ENCODE data around the gene MINDY4. TPM values are rescaled to one million over a fixed set of nuclear protein-coding genes. Genes with fewer than 3 reads are reported as not detected.

MINDY4 gene
- total RNA-seq, 1 donor from 2014 or later, result 6.3 TPM

DNA sequence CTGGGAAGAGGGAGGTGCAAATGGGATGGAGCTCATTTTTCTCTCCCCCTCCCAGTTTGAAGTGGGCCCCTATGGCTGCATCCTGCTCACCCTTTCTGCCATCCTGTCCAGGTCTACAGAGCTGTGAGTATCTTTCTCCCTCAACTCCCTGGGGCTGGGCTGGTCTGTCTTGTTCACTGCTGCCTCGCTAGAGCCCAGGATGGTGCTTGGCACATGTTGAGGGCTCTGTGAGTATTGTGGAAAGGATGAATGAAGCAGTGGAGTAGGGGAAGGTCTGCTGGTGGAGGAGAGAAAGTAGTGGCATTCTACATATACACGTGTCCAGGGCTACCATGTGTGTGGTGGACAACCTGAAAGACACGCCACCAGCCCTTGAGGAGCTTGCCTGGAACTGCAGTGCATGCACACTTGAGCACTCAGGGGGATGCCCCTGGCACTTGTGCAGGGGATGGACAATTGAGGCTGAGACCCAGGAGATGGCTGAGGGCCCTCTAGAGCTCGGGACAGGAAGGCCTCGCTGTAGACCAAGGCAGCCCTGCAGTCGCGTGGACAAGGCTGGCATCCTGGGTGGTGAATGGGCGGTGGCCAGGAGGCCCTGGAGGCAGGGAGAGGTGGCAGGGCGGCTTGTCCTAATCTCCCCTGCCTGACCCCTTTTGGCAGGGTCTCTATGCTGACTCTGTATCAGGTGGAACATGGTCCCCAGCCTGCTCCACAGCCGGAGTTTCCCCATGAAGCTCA, 88.2 kb downstream of the MINDY4 start:
- Mint-ChIP-seq H3K9me3 (ENCODE audit: low read depth) (no peaks in the 10 kb centered on the region), H3K27me3 (ENCODE audit: low read depth) (no peaks in the 10 kb centered on the region), H3K36me3 (ENCODE audit: low read depth) (peaks cover 19% of the 10 kb centered on the region), H3K4me1 (ENCODE audit: low read depth) (peaks cover 12% of the 10 kb centered on the region), H3K4me3 (ENCODE audit: unreplicated experiment) (no peak overlapping the region), H3K27ac (ENCODE audit: unreplicated experiment) (no peak overlapping the region)
- no peak for DNase-seq (ENCODE audit: low spot score)
- no peak for TF ChIP-seq CTCF (IDR thresholded peaks at IDR 0.05)

DNA sequence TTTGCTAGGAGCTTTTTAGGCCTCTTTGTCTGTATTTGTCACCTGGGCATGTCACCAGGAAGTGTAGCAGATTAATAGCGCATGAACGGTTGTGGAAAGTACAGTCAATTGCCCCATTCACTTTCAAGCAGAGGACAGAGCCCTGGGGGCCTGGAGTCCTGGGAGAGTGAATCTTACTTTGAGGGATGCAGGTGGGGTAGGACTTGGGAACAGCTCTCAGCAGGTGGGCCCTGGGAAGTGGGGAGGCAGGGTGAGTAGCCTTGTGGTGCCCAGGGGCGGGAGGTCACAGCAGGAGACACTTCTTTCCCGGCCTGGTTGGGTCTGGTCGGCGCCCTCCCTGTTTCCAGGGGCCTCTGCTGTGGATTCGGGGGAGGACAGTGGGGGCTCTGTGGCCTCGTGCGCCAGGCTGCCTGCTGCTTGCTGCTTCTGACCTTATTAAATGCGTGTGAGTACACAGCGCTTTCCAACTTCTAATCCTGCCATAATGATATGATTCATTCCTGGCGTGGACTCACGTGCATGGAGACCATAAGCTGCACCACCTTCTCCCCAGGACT, 88.8 kb downstream of the MINDY4 start:
- peaks cover 12% of the 10 kb centered on the region for H3K4me1 Mint-ChIP-seq (ENCODE audit: low read depth)
- no peak for TF ChIP-seq CTCF (IDR thresholded peaks at IDR 0.05)
- H3K36me3 Mint-ChIP-seq (ENCODE audit: low read depth), result peaks cover 19% of the 10 kb centered on the region
- DNase-seq (ENCODE audit: low spot score), result no peak
- no peaks in the 10 kb centered on the region for H3K27me3 Mint-ChIP-seq (ENCODE audit: low read depth)
- no peaks in the 10 kb centered on the region for H3K9me3 Mint-ChIP-seq (ENCODE audit: low read depth)
- H3K27ac Mint-ChIP-seq (ENCODE audit: unreplicated experiment), result no peak overlapping the region
- H3K4me3 Mint-ChIP-seq (ENCODE audit: unreplicated experiment), result no peak overlapping the region

- peaks cover 12% of the 10 kb centered on the region for H3K4me1 Mint-ChIP-seq (ENCODE audit: low read depth)
- no peak for DNase-seq (ENCODE audit: low spot score)
- H3K36me3 Mint-ChIP-seq (ENCODE audit: low read depth), result peaks cover 11% of the 10 kb centered on the region
- no peak overlapping the region for H3K27ac Mint-ChIP-seq (ENCODE audit: unreplicated experiment)
- no peaks in the 10 kb centered on the region for H3K27me3 Mint-ChIP-seq (ENCODE audit: low read depth)
- TF ChIP-seq CTCF (IDR thresholded peaks at IDR 0.05), result no peak
- no peak overlapping the region for H3K4me3 Mint-ChIP-seq (ENCODE audit: unreplicated experiment)
- H3K9me3 Mint-ChIP-seq (ENCODE audit: low read depth), result no peaks in the 10 kb centered on the region
Measured at GRCh38 chr7:30861612-30862011, 90.4 kb downstream of the MINDY4 start.

GRCh38 chr7:30862995-30863705, 91.9 kb downstream of the MINDY4 start:
- H3K36me3 Mint-ChIP-seq (ENCODE audit: low read depth), result peaks cover 7% of the 10 kb centered on the region
- no peaks in the 10 kb centered on the region for H3K27me3 Mint-ChIP-seq (ENCODE audit: low read depth)
- no peak for TF ChIP-seq CTCF (IDR thresholded peaks at IDR 0.05)
- H3K9me3 Mint-ChIP-seq (ENCODE audit: low read depth), result no peaks in the 10 kb centered on the region
- H3K27ac Mint-ChIP-seq (ENCODE audit: unreplicated experiment), result no peak overlapping the region
- no peak overlapping the region for H3K4me3 Mint-ChIP-seq (ENCODE audit: unreplicated experiment)
- DNase-seq (ENCODE audit: low spot score), result no peak
- H3K4me1 Mint-ChIP-seq (ENCODE audit: low read depth), result peaks cover 12% of the 10 kb centered on the region

DNA sequence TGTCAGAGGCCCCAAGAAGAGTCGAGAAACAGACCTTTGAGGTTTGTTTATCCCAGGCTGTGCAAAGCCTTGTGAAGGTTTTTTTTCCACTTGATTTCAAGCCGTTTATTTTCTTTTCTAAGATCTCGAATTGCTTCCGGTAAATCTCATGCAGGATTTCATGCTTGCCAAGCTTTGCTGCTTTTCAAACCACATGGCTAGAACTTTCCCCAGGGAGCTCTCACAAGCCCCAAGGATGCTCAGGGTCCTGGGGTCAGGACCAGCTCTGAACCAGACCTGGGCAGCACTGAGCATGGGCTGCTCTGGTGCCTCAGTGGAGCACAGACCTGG, 92.5 kb downstream of the MINDY4 start:
- DNase-seq (ENCODE audit: low spot score), result no peak
- Mint-ChIP-seq H3K27me3 (ENCODE audit: low read depth) (no peaks in the 10 kb centered on the region), H3K4me1 (ENCODE audit: low read depth) (peaks cover 12% of the 10 kb centered on the region), H3K4me3 (ENCODE audit: unreplicated experiment) (no peak overlapping the region), H3K27ac (ENCODE audit: unreplicated experiment) (no peak overlapping the region), H3K36me3 (ENCODE audit: low read depth) (peaks cover 6% of the 10 kb centered on the region), H3K9me3 (ENCODE audit: low read depth) (no peaks in the 10 kb centered on the region)
- no peak for TF ChIP-seq CTCF (IDR thresholded peaks at IDR 0.05)

Data from chondrocyte (in vitro differentiated cells).